ENCODE data around the gene RAD51B. TPM values are rescaled to one million over a fixed set of nuclear protein-coding genes. Genes with fewer than 3 reads are reported as not detected.

RAD51B gene
- total and polyA plus RNA-seq, 2 of the 13 experiments (the other 11 are each of a cell fraction or from before 2014, with no cell fraction given): 7.0 to 9.5 TPM

- no peak for TF ChIP-seq ZBTB39 (CRISPR knock-in tag; IDR thresholded peaks at IDR 0.05)
- TF ChIP-seq ZNF687 (CRISPR knock-in tag; IDR thresholded peaks at IDR 0.05): 0 out of 2 replicates have a peak, but pooled peaks have one; percentile 14
- TF ChIP-seq HNF4A (CRISPR knock-in tag; IDR thresholded peaks at IDR 0.05): 0 out of 2 replicates have a peak, but pooled peaks have one; percentile 14
- peak; percentile 70 for TF ChIP-seq MNT (IDR thresholded peaks at IDR 0.05)
- TF ChIP-seq ZNF33B (CRISPR knock-in tag; IDR thresholded peaks at IDR 0.05): no peak
- TF ChIP-seq ASH2L (IDR thresholded peaks at IDR 0.05; ENCODE audit: insufficient read length, low read depth, low read length): no peak
- TF ChIP-seq ZNF33A (CRISPR knock-in tag; IDR thresholded peaks at IDR 0.05; ENCODE audit: borderline replicate concordance): no peak
- no peak for TF ChIP-seq ZSCAN25 (CRISPR knock-in tag; IDR thresholded peaks at IDR 0.05)
- TF ChIP-seq TEAD3 (CRISPR knock-in tag; optimal IDR thresholded peaks at IDR 0.05; ENCODE audit: borderline replicate concordance): no peak
- no peak for TF ChIP-seq ZFP36 (IDR thresholded peaks at IDR 0.05; ENCODE audit: borderline replicate concordance, low read depth, low read length, partially characterized antibody)
- TF ChIP-seq DR1 (CRISPR knock-in tag; IDR thresholded peaks at IDR 0.05): no peak
Observed at GRCh38 chr14:68583548-68584280, 764.1 kb downstream of the RAD51B start (continued).

Data from HepG2 (cell line).